CD14-positive monocyte (primary cell): ENCODE measurements around the gene GLDN. TPM values are rescaled to one million over a fixed set of nuclear protein-coding genes. Genes with fewer than 3 reads are reported as not detected.

Source experiments
- DNase-seq, 3 donors: peaks; one replicate each; pipeline ENCODE4 v3.0.0-alpha.2; 2011 to 2022
- H2AFZ ChIP-seq: 2 replicates; pipeline ENCODE4 v1.6.0; 2012; ENCODE audit warnings: mild to moderate bottlenecking, low read depth, low read length, inconsistent platforms; ENCODE audit not compliant: insufficient read depth, poor library complexity, severe bottlenecking
- H3K27ac ChIP-seq, 2 donors: 1 replicate in 1 of 2; 2 replicates in 1 of 2; pipeline ENCODE4 v1.5.1; 2012 to 2013; ENCODE audit warnings: low read length in 2 of 2, control low read depth in 1 of 2, inconsistent platforms in 1 of 2, low read depth in 1 of 2, mild to moderate bottlenecking in 1 of 2
- H3K27me3 ChIP-seq, 2 donors: one replicate each; pipeline versions ENCODE4 v1.6.0 to v1.6.1; 2011 to 2013; ENCODE audit warnings: low read length in 2 of 2; ENCODE audit not compliant: control insufficient read depth in 2 of 2, insufficient read depth in 2 of 2
- H3K36me3 ChIP-seq, 2 donors: replicated peaks in 1 of 2; 1 replicate in 1 of 2; 2 replicates in 1 of 2; pipeline versions ENCODE4 v1.5.1 to v1.6.1; 2012 to 2013; ENCODE audit warnings: low read length in 2 of 2, control low read depth in 1 of 2, inconsistent platforms in 1 of 2, mild to moderate bottlenecking in 1 of 2; ENCODE audit not compliant: insufficient read depth in 2 of 2, control insufficient read depth in 1 of 2
- H3K4me1 ChIP-seq, 2 donors: 1 replicate in 1 of 2; 2 replicates in 1 of 2; pipeline versions ENCODE4 v1.5.1 to v1.6.1; 2012 to 2013; ENCODE audit warnings: low read length in 2 of 2, control low read depth in 1 of 2, inconsistent platforms in 1 of 2, mild to moderate bottlenecking in 1 of 2, moderate library complexity in 1 of 2; ENCODE audit not compliant: insufficient read depth in 2 of 2, control insufficient read depth in 1 of 2
- H3K4me2 ChIP-seq: replicated peaks from 2 replicates; pipeline ENCODE3; 2012; ENCODE audit warnings: low read length, moderate library complexity, mild to moderate bottlenecking; ENCODE audit not compliant: poor library complexity, severe bottlenecking; ENCODE audit errors: extremely low read depth
- H3K4me3 ChIP-seq, 3 experiments: fragments of 200-600 bp in 1 of 3; sonication (generic) in 1 of 3; replicated peaks in 1 of 3; 1 replicate in 2 of 3; 2 replicates in 1 of 3; pipeline ENCODE4 v1.5.1; 2011 to 2013; ENCODE audit warnings: low read length in 3 of 3, mild to moderate bottlenecking in 3 of 3, control low read depth in 2 of 3, low read depth in 2 of 3, inconsistent platforms in 1 of 3, moderate library complexity in 1 of 3
- H3K79me2 ChIP-seq: 2 replicates; pipeline ENCODE4 v1.6.0; 2012; ENCODE audit warnings: mild to moderate bottlenecking, control low read depth, inconsistent platforms, low read length, moderate library complexity; ENCODE audit not compliant: insufficient read depth
- H3K9ac ChIP-seq: 2 replicates; pipeline ENCODE4 v1.6.0; 2017; ENCODE audit warnings: low read length, mild to moderate bottlenecking; ENCODE audit not compliant: insufficient read depth, poor library complexity, severe bottlenecking
- H3K9me3 ChIP-seq, 2 donors: replicated peaks in 1 of 2; 1 replicate in 1 of 2; 2 replicates in 1 of 2; pipeline versions ENCODE4 v1.5.1 to v1.6.1; 2012 to 2013; ENCODE audit warnings: low read length in 2 of 2, control low read depth in 1 of 2; ENCODE audit not compliant: control insufficient read depth in 1 of 2, insufficient read depth in 1 of 2
- H4K20me1 ChIP-seq: 2 replicates; pipeline ENCODE4 v1.6.0; 2012; ENCODE audit warnings: mild to moderate bottlenecking, low read length, control low read depth, moderate library complexity; ENCODE audit not compliant: insufficient read depth
- H3K27ac Mint-ChIP-seq, 7 donors: one replicate each; pipeline ENCODE4 v1.8.0; 2020; ENCODE audit warnings: mild to moderate bottlenecking in 7 of 7, mixed read lengths in 7 of 7, moderate library complexity in 6 of 7, inconsistent platforms in 2 of 7
- H3K27me3 Mint-ChIP-seq, 3 donors: one replicate each; pipeline ENCODE4 v1.8.0; 2021 to 2022; ENCODE audit warnings: low read depth in 3 of 3, mild to moderate bottlenecking in 3 of 3, mixed read lengths in 3 of 3, moderate library complexity in 3 of 3, inconsistent platforms in 1 of 3
- H3K36me3 Mint-ChIP-seq, 2 donors: one replicate each; pipeline ENCODE4 v1.8.0; 2020; ENCODE audit warnings: mixed read lengths in 2 of 2, inconsistent platforms in 1 of 2, mild to moderate bottlenecking in 1 of 2
- H3K4me1 Mint-ChIP-seq: one replicate; pipeline ENCODE4 v1.8.0; 2020; ENCODE audit warnings: mild to moderate bottlenecking, mixed read lengths
- H3K4me3 Mint-ChIP-seq, 2 donors: one replicate each; pipeline ENCODE4 v1.8.0; 2020; ENCODE audit warnings: mild to moderate bottlenecking in 2 of 2, mixed read lengths in 2 of 2, moderate library complexity in 1 of 2
- H3K9me3 Mint-ChIP-seq, 7 donors: one replicate each; pipeline ENCODE4 v1.8.0; 2020 to 2022; ENCODE audit warnings: mixed read lengths in 7 of 7, mild to moderate bottlenecking in 6 of 7, moderate library complexity in 6 of 7, inconsistent platforms in 2 of 7
- CTCF ChIP-seq: fragments of 200-600 bp; IDR thresholded peaks from one replicate; pipeline ENCODE4 v1.8.0; 2022; ENCODE audit warnings: antibody characterized with exemption, mild to moderate bottlenecking
- WGBS: methylation state at CpG from one replicate; pipeline ENCODE4 v1.1.5; 2013; ENCODE audit warnings: missing lambda C conversion rate; ENCODE audit not compliant: insufficient coverage; 5-methylcytosine and 5-hydroxymethylcytosine counted together
- intact Hi-C, 2 donors: fragments of 100-400 bp; cut with micrococcal nuclease; formaldehyde crosslinking; loops; one replicate each; pipeline versions ENCODE4 v1.15.0 to v1.15.1; 2023
- polyA plus RNA-seq, 3 donors: library from polyadenylated mRNA; depleted of rRNA in 1 of 3; unstranded in 2 of 3; stranded (reverse) in 1 of 3; fragments of 300-500 nt in 2 of 3; fragments of >200 nt in 1 of 3; fragmentation: Illumina TruSeq in 2 of 3; gene quantifications; 1 replicate in 2 of 3; 2 replicates in 1 of 3; pipeline ENCODE4 v1.2.3, GENCODE V29; 2012 to 2021

GLDN gene
- polyA plus RNA-seq, 3 donors: 0.04 TPM; not detected in 2

- Histone ChIP-seq H3K36me3 (no peaks in the 10 kb centered on the region), H3K4me1 (no peaks in the 10 kb centered on the region), H3K4me2 (no peak overlapping the region), H3K27me3 (no peaks in the 10 kb centered on the region), H3K27ac (no peak overlapping the region), H3K4me3 (no peak overlapping the region), H3K79me2 (no peaks in the 10 kb centered on the region), H3K9ac (no peak overlapping the region), H2AFZ (no peak overlapping the region), H4K20me1 (no peaks in the 10 kb centered on the region), H3K9me3 (no peaks in the 10 kb centered on the region)
- intact Hi-C loops: no loop called here
- H3K27me3 Mint-ChIP-seq: peaks cover 2 to 4% (median 2%) of the 10 kb centered on the region in 3 donors
- H3K27ac Mint-ChIP-seq: no peak overlapping the region
- no peak for DNase-seq
- no peaks in the 10 kb centered on the region for H3K9me3 Mint-ChIP-seq
- WGBS: 100% methylated on average over 1 of the region's 7 CpGs
- H3K4me3 Mint-ChIP-seq: no peak overlapping the region
- peaks cover 4% of the 10 kb centered on the region for H3K4me1 Mint-ChIP-seq
- TF ChIP-seq CTCF: no peak
- no peaks in the 10 kb centered on the region for H3K36me3 Mint-ChIP-seq
Observed at GRCh38 chr15:51388726-51389125, 47.3 kb downstream of the GLDN start.

DNA sequence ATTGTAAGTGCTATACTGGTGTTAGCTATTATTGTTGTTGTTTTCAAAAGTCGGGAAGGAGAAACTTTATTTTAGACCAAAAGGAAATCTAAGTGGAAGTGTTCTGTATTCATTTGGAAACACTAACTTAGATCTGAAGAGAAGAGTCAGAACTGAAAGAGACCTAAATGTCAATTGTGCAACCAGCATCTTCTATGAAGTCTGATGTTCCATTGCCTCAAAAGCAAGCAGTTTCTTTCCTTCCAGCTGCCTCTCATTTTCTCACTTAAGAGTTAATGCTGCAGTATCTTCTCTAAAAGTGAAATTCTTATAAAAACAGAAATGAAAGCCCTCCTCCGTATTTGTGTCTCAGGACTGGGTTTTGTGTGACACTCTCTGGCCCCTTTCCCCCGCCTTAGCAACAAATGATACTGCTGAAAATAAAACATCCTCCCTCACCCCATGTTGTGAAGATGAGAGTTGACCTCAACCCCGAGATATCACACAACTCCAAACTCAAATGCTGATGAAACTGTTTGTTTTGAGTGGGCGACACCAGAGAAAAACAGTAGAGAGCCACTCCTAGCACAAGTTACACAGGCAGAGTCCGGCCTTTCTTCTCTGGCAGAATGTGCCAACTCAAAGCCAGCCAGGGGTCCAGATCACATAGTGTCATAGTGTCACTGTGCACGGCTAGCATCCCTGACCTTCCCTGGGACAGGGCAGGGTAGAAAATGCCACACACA, 48.9 kb downstream of the GLDN start:
- no peak for DNase-seq
- Mint-ChIP-seq H3K27ac (no peak overlapping the region), H3K27me3 (peaks cover 0 to 2% (median 2%) of the 10 kb centered on the region in 3 donors), H3K4me3 (no peak overlapping the region), H3K4me1 (peaks cover 12% of the 10 kb centered on the region), H3K9me3 (no peaks in the 10 kb centered on the region), H3K36me3 (no peaks in the 10 kb centered on the region)
- no peak overlapping the region for H3K4me3 ChIP-seq
- intact Hi-C loops: no loop called here
- 90% methylated on average over 4 of the region's 7 CpGs for WGBS
- no peaks in the 10 kb centered on the region for H3K36me3 ChIP-seq
- no peak overlapping the region for H3K4me2 ChIP-seq
- H3K4me1 ChIP-seq: no peaks in the 10 kb centered on the region
- no peaks in the 10 kb centered on the region for H4K20me1 ChIP-seq
- no peak overlapping the region for H2AFZ ChIP-seq
- no peak overlapping the region for H3K9ac ChIP-seq
- no peaks in the 10 kb centered on the region for H3K9me3 ChIP-seq
- no peak for TF ChIP-seq CTCF
- no peaks in the 10 kb centered on the region for H3K27me3 ChIP-seq
- no peaks in the 10 kb centered on the region for H3K79me2 ChIP-seq
- no peak overlapping the region for H3K27ac ChIP-seq
